HepG2 (cell line): ENCODE data around the gene SP6. TPM values are rescaled to one million over a fixed set of nuclear protein-coding genes. Genes with fewer than 3 reads are reported as not detected.
A peak's percentile ranks its signal among the peaks of the same experiment; 100 is the strongest.

Experiments
- ATAC-seq: fragments of 200-7000 bp; cut with Tn5 transposase; 3 replicates; pipeline ENCODE4 v1.9.1; 2020; ENCODE audit warnings: mild to moderate bottlenecking, moderate library complexity
- BruUV-seq: library from RNA; stranded (reverse); fragments of 400-500 nt; replicated peaks from 2 replicates; lab custom pipeline; 2021; lab: Mats Ljungman, UMichigan
- CTCF ChIA-PET: fragments of 300-600 bp; formaldehyde crosslinking; extraction: SDS; loops from one replicate; lab custom pipeline; 2021; ENCODE audit warnings: low total read pairs, inconsistent platforms, low intra/inter-chr PET ratio; lab: Yijun Ruan, JAX
- POLR2A ChIA-PET: fragments of 350-600 bp; sonication (Branson Sonifier 250); formaldehyde crosslinking; loops from one replicate; lab custom pipeline; 2020; ENCODE audit warnings: antibody characterized with exemption, inconsistent platforms; lab: Yijun Ruan, JAX
- DNase-seq: peaks from one replicate; pipeline ENCODE4 v3.0.0-alpha.2; 2015; ENCODE audit warnings: low spot score
- FAIRE-seq: peaks from 3 replicates; lab custom pipeline; 2011; peaks lifted over from hg19 to GRCh38; lab: Jason Lieb, UNC
- H2AFZ ChIP-seq: one replicate; pipeline ENCODE4 v1.6.1; 2011; ENCODE audit warnings: low read length, inconsistent platforms
- H3K27ac ChIP-seq: fragments of 300-600 bp; 3 replicates; pipeline ENCODE4 v1.8.0; 2011; ENCODE audit warnings: mixed run types, mild to moderate bottlenecking, mixed read lengths, low read length, inconsistent platforms; ENCODE audit not compliant: insufficient read depth; ENCODE audit errors: extremely low read length
- H3K27me3 ChIP-seq, 2 experiments: fragments of 200-600 bp in 1 of 2; 2 replicates in 1 of 2; 3 replicates in 1 of 2; pipeline versions ENCODE4 v1.6.0 to v1.8.0; 2011; ENCODE audit warnings: low read length in 2 of 2, mild to moderate bottlenecking in 2 of 2, moderate library complexity in 2 of 2, inconsistent platforms in 1 of 2; ENCODE audit not compliant: insufficient read depth in 2 of 2, control insufficient read depth in 1 of 2
- H3K36me3 ChIP-seq, 2 experiments: fragments of 200-600 bp in 1 of 2; replicated peaks in 1 of 2; 2 replicates in 1 of 2; 3 replicates in 1 of 2; pipeline versions ENCODE4 v1.5.1 to v1.8.0; 2011; ENCODE audit warnings: low read length in 2 of 2, inconsistent platforms in 1 of 2; ENCODE audit not compliant: insufficient read depth in 2 of 2, control insufficient read depth in 1 of 2
- H3K4me1 ChIP-seq: 2 replicates; pipeline ENCODE4 v1.5.1; 2012; ENCODE audit warnings: low read length, inconsistent platforms; ENCODE audit not compliant: insufficient read depth
- H3K4me2 ChIP-seq: 2 replicates; pipeline ENCODE4 v1.6.0; 2011; ENCODE audit warnings: low read depth, low read length, inconsistent platforms
- H3K4me3 ChIP-seq, 3 experiments: fragments of 200-600 bp in 1 of 3; sonication (generic), shearing (Covaris generic) in 1 of 3; replicated peaks in 1 of 3; 2 replicates each; pipeline ENCODE4 v1.5.1; 2011 to 2016; ENCODE audit warnings: low read length in 3 of 3, inconsistent platforms in 2 of 3, low read depth in 2 of 3, mild to moderate bottlenecking in 2 of 3, control low read depth in 1 of 3, mixed read lengths in 1 of 3; ENCODE audit not compliant: insufficient read depth in 1 of 3
- H3K79me2 ChIP-seq: one replicate; pipeline ENCODE4 v1.6.1; 2011; ENCODE audit warnings: low read length, inconsistent platforms; ENCODE audit not compliant: insufficient read depth
- H3K9ac ChIP-seq: 2 replicates; pipeline ENCODE4 v1.6.0; 2011; ENCODE audit warnings: mild to moderate bottlenecking, low read depth, low read length, inconsistent platforms; ENCODE audit not compliant: insufficient read depth
- H3K9me3 ChIP-seq: 2 replicates; pipeline ENCODE4 v1.5.1; 2012; ENCODE audit warnings: mild to moderate bottlenecking, low read length
- H4K20me1 ChIP-seq: 2 replicates; pipeline ENCODE4 v1.6.0; 2011; ENCODE audit warnings: inconsistent platforms, mild to moderate bottlenecking, low read length, moderate library complexity; ENCODE audit not compliant: insufficient read depth
- GTF3A ChIP-seq: sonication (generic); formaldehyde crosslinking; conservative IDR thresholded peaks from 2 replicates; pipeline ENCODE4 v1.4.0; 2020; ENCODE audit warnings: mild to moderate bottlenecking, missing genetic modification reagents
- HNRNPLL ChIP-seq: fragments of 200-400 bp; formaldehyde crosslinking; IDR thresholded peaks from 2 replicates; pipeline ENCODE4 v1.6.1; 2017; ENCODE audit warnings: mild to moderate bottlenecking, low read depth, low read length; ENCODE audit not compliant: poor library complexity, severe bottlenecking
- MATR3 ChIP-seq: sonication (generic); formaldehyde crosslinking; IDR thresholded peaks from 2 replicates; pipeline ENCODE4 v1.4.0; 2020; ENCODE audit warnings: missing genetic modification reagents
- PHF8 ChIP-seq: sonication (generic); formaldehyde crosslinking; IDR thresholded peaks from 2 replicates; pipeline ENCODE4 v1.5.0; 2020; ENCODE audit warnings: missing genetic modification reagents
- POLR2AphosphoS2 ChIP-seq: IDR thresholded peaks from 2 replicates; pipeline ENCODE4 v1.6.1; 2011; ENCODE audit warnings: low read depth, low read length, improper control_type of control experiment
- STAT5B ChIP-seq: sonication (generic); formaldehyde crosslinking; IDR thresholded peaks from 2 replicates; pipeline ENCODE4 v1.4.0; 2020; ENCODE audit warnings: missing genetic modification reagents
- TAF1 ChIP-seq: sonication (generic); formaldehyde crosslinking; IDR thresholded peaks from 2 replicates; pipeline ENCODE4 v1.4.0; 2020; ENCODE audit warnings: missing genetic modification reagents
- ZNF296 ChIP-seq: sonication (generic); formaldehyde crosslinking; conservative IDR thresholded peaks from 2 replicates; pipeline ENCODE4 v1.5.0; 2020; ENCODE audit warnings: mild to moderate bottlenecking, missing genetic modification reagents
- ZNF34 ChIP-seq: sonication (generic); formaldehyde crosslinking; IDR thresholded peaks from 2 replicates; pipeline ENCODE4 v1.4.0; 2020; ENCODE audit warnings: mild to moderate bottlenecking, missing genetic modification reagents, borderline replicate concordance
- ZNF431 ChIP-seq: sonication (generic); formaldehyde crosslinking; IDR thresholded peaks from 2 replicates; pipeline ENCODE4 v1.9.0; 2022; ENCODE audit warnings: missing genetic modification reagents, low read depth, mild to moderate bottlenecking, borderline replicate concordance
- ZNF510 ChIP-seq: sonication (generic); formaldehyde crosslinking; IDR thresholded peaks from 2 replicates; pipeline ENCODE4 v1.4.0; 2020; ENCODE audit warnings: low read depth, mild to moderate bottlenecking, missing genetic modification reagents
- ZNF546 ChIP-seq: sonication (generic); formaldehyde crosslinking; conservative IDR thresholded peaks from 2 replicates; pipeline ENCODE4 v1.8.1; 2023; ENCODE audit warnings: mild to moderate bottlenecking, missing genetic modification reagents
- ZSCAN31 ChIP-seq: sonication (generic); formaldehyde crosslinking; IDR thresholded peaks from 2 replicates; pipeline ENCODE4 v1.5.0; 2020; ENCODE audit warnings: low read depth, mild to moderate bottlenecking, missing genetic modification reagents
- WGBS: methylation state at CpG from one replicate; pipeline ENCODE4 v1.1.6; 2017; ENCODE audit warnings: low lambda C conversion rate; 5-methylcytosine and 5-hydroxymethylcytosine counted together
- in situ Hi-C: cut with HindIII; loops from 2 replicates; pipeline ENCODE4 v1.10.0; 2017; ENCODE audit warnings: low pct_unique_long_range_greater_than_20kb; ENCODE audit not compliant: extremely low pct_ligation_motif_present
- intact Hi-C: fragments of 100-400 bp; cut with micrococcal nuclease; formaldehyde crosslinking; loops from one replicate; pipeline ENCODE4 v1.10.0; 2022; ENCODE audit not compliant: unreplicated experiment
- polyA plus RNA-seq, 8 experiments: library from polyadenylated mRNA; depleted of rRNA in 3 of 8; stranded (reverse) in 7 of 8; unstranded in 1 of 8; fragments of >200 nt; fragmentation: Illumina TruSeq in 4 of 8; extraction: Trizol in 4 of 8; gene quantifications; 2 replicates each; pipeline versions ENCODE4 v1.2.1 to v1.2.3, GENCODE V29; 2011 to 2016; ENCODE audit warnings: low read depth in 4 of 8, missing spikeins in 1 of 8, mixed read lengths in 1 of 8; ENCODE audit not compliant: insufficient read depth in 1 of 8
- total RNA-seq, 5 experiments: library from RNA; depleted of rRNA; stranded (reverse); fragments of >200 nt; fragmentation: Illumina TruSeq; extraction: Trizol; gene quantifications; 2 replicates each; pipeline ENCODE4 v1.2.3, GENCODE V29; 2016; ENCODE audit warnings: low read depth in 1 of 5
- TF ChIP-seq, protein P1 (sequence below): sonication (generic); formaldehyde crosslinking; IDR thresholded peaks from 2 replicates; pipeline ENCODE4 v1.4.0; 2020; ENCODE audit warnings: missing genetic modification reagents
- TF ChIP-seq, protein P2 (sequence below): sonication (generic); formaldehyde crosslinking; IDR thresholded peaks from 2 replicates; pipeline ENCODE4 v1.8.1; 2023; ENCODE audit warnings: mild to moderate bottlenecking, missing genetic modification reagents
- TF ChIP-seq, protein P3 (sequence below): sonication (generic); formaldehyde crosslinking; IDR thresholded peaks from 2 replicates; pipeline ENCODE4 v1.9.0; 2021; ENCODE audit warnings: missing genetic modification reagents, mild to moderate bottlenecking, borderline replicate concordance

SP6 gene
- total and polyA plus RNA-seq, 2 of the 13 experiments (the other 11 are each of a cell fraction or from before 2014, with no cell fraction given), result 0.07 TPM

DNA sequence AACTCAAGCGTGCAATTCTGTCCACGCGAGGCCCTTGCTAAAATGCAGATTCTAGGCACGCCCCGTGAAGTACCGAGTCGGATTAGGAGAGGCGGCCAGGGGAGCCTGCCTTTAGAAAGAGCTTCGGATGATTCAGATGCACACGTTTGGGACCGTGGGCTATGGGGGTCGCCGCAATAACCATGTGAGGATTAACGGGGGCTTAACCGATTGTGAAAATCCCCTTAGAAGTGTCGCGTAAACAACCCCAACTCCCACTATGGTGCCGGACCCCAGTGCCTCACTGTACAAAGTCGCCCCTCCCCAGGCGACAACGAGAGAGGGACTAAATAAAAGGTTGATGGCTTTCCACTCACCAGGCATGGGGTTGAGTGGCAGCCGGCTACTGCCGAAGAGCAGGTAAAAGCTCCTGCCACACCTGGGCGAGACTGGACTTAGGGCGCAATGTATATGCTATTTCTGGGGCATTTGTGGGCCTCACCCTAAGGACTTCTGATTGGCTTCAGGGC, 44.4 kb upstream of the SP6 start:
- Histone ChIP-seq H3K4me1 (peaks cover 36% of the 10 kb centered on the region), H2AFZ (no peak overlapping the region), H3K27me3 (no peaks in the 10 kb centered on the region; a peak in 1 of 5 replicates), H3K4me3 (peak overlapping the region; percentile 79 to 90 (median 83)), H3K36me3 (peaks cover 0 to 5% of the 10 kb centered on the region in 2 experiments; a peak in 1 of 5 replicates), H3K79me2 (peaks cover 24% of the 10 kb centered on the region), H4K20me1 (no peaks in the 10 kb centered on the region), H3K9ac (peak overlapping the region; percentile 93), H3K9me3 (no peaks in the 10 kb centered on the region), H3K27ac (peak overlapping the region; percentile 75), H3K4me2 (peak overlapping the region; percentile 70)
- no peak for ATAC-seq
- 0% methylated on average over 17 of the region's 25 CpGs for WGBS
- POLR2A ChIA-PET, result interaction anchor here (0.8 to 3.0 kb wide), 41 partner anchors 10 to 246 kb away, joined by 3 to 56 read pairs (median 6); partner anchors contain the start of genes CBX1, CDK5RAP3, KPNB1 and LRRC46
- in situ Hi-C loops, result no loop called here
- TSS peak; percentile 87 for BruUV-seq
- CTCF ChIA-PET, result interaction anchor here (0.9 to 2.4 kb wide), 2 partner anchors 52 to 75 kb away, joined by 3 to 9 read pairs; partner anchors contain the start of gene CDK5RAP3
- DNase-seq, result no peak
- intact Hi-C loops, result loop anchor here (1.0 to 5.0 kb wide), 4 partner anchors 54 to 127 kb away; partner anchors contain the start of gene SCRN2
- FAIRE-seq, result no peak
- TF ChIP-seq PHF8 (CRISPR knock-in tag) (peak; percentile 90), ZNF510 (CRISPR knock-in tag) (no peak), TAF1 (peak; percentile 89), HNRNPLL (no peak), POLR2AphosphoS2 (no peak), ZNF34 (CRISPR knock-in tag) (no peak), ZNF296 (CRISPR knock-in tag) (no peak; the same call in 1 of the 2 replicates), MATR3 (CRISPR knock-in tag) (no peak), GTF3A (no peak), ZNF431 (CRISPR knock-in tag) (0 out of 2 replicates have a peak, but pooled peaks have one; percentile 44), ZSCAN31 (peak; percentile 46), STAT5B (CRISPR knock-in tag) (0 out of 2 replicates have a peak, but pooled peaks have one; percentile 56), ZNF546 (no peak)
- TF ChIP-seq, protein P1, sequence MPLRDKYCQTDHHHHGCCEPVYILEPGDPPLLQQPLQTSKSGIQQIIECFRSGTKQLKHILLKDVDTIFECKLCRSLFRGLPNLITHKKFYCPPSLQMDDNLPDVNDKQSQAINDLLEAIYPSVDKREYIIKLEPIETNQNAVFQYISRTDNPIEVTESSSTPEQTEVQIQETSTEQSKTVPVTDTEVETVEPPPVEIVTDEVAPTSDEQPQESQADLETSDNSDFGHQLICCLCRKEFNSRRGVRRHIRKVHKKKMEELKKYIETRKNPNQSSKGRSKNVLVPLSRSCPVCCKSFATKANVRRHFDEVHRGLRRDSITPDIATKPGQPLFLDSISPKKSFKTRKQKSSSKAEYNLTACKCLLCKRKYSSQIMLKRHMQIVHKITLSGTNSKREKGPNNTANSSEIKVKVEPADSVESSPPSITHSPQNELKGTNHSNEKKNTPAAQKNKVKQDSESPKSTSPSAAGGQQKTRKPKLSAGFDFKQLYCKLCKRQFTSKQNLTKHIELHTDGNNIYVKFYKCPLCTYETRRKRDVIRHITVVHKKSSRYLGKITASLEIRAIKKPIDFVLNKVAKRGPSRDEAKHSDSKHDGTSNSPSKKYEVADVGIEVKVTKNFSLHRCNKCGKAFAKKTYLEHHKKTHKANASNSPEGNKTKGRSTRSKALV (CRISPR knock-in tag), result no peak
- TF ChIP-seq, protein P2, sequence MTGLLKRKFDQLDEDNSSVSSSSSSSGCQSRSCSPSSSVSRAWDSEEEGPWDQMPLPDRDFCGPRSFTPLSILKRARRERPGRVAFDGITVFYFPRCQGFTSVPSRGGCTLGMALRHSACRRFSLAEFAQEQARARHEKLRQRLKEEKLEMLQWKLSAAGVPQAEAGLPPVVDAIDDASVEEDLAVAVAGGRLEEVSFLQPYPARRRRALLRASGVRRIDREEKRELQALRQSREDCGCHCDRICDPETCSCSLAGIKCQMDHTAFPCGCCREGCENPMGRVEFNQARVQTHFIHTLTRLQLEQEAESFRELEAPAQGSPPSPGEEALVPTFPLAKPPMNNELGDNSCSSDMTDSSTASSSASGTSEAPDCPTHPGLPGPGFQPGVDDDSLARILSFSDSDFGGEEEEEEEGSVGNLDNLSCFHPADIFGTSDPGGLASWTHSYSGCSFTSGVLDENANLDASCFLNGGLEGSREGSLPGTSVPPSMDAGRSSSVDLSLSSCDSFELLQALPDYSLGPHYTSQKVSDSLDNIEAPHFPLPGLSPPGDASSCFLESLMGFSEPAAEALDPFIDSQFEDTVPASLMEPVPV (CRISPR knock-in tag), result peak; percentile 96
- TF ChIP-seq, protein P3, sequence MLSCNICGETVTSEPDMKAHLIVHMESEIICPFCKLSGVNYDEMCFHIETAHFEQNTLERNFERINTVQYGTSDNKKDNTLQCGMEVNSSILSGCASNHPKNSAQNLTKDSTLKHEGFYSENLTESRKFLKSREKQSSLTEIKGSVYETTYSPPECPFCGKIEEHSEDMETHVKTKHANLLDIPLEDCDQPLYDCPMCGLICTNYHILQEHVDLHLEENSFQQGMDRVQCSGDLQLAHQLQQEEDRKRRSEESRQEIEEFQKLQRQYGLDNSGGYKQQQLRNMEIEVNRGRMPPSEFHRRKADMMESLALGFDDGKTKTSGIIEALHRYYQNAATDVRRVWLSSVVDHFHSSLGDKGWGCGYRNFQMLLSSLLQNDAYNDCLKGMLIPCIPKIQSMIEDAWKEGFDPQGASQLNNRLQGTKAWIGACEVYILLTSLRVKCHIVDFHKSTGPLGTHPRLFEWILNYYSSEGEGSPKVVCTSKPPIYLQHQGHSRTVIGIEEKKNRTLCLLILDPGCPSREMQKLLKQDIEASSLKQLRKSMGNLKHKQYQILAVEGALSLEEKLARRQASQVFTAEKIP (CRISPR knock-in tag), result no peak
